HG03575 (cell line): Measurements from ENCODE around the gene LIX1.
"Not testable (repeated sequence)": the region's sequence is repeated elsewhere in the genome, so short reads cannot be mapped to it uniquely, and the experiment has no call there.

Source experiments
- ATAC-seq: cut with Tn5 transposase; IDR thresholded peaks from one replicate; pipeline ENCODE4 v1.9.1; 2021; ENCODE audit not compliant: unreplicated experiment, insufficient number of reproducible peaks, low FRiP score; ENCODE audit errors: extremely low read depth

The LIX1 gene

GRCh38 chr5:97085459-97086181 lies 56.8 kb downstream of the LIX1 start:
- no peak for ATAC-seq

DNA sequence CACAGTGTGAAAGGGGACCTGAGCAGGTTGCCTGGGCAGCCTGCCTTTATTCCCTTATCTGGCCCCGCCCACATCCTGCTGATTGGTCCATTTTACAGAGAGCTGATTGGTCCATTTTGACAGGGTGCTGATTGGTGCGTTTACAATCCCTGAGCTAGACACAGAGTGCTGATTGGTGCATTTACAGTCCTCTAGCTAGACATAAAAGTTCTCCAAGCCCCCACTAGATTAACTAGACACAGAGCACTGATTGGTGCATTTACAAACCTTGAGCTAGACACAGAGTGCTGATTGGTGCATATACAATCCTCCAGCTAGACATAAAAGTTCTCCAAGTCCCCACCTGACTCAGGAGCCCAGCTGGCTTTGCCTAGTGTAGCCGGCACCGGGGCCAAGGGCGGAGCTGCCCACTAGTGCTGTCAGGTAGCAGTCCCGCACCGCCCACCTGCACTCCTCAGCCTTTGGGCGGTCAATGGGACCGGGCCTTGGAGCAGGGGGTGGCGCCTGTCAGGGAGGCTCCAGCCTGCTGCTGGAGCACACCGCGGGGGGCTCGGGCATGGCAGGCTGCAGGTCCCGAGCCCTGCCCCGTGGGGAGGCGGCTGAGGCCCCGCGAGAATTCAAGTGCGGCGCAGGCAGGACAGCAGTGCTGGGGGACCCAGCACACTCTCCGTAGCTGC lies 57.5 kb downstream of the LIX1 start:
- ATAC-seq: not testable (repeated sequence)

- ATAC-seq: no peak
Measured at GRCh38 chr5:97078958-97079743, 63.3 kb downstream of the LIX1 start.

DNA sequence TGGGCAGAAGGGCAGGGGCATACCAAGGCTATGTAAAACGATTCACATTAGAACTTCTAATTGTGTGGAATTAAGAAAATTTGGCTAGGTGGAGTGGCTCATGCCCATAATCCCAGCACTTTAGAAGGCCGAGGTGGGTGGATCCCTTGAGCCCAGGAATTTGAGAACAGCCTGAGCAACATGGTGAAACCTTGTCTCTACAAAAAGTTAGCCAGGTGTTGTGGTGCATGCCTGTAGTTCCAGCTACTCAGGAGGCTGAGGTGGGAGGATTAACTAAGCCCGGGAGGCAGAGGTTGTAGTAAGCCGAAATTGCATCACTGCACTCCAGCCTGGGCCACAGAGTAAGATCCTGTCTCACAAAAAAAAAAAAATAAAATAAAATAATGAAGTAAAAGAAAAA lies 65.2 kb downstream of the LIX1 start:
- ATAC-seq: no peak

GRCh38 chr5:97076098-97076497 lies 66.3 kb downstream of the LIX1 start:
- ATAC-seq: no peak

DNA sequence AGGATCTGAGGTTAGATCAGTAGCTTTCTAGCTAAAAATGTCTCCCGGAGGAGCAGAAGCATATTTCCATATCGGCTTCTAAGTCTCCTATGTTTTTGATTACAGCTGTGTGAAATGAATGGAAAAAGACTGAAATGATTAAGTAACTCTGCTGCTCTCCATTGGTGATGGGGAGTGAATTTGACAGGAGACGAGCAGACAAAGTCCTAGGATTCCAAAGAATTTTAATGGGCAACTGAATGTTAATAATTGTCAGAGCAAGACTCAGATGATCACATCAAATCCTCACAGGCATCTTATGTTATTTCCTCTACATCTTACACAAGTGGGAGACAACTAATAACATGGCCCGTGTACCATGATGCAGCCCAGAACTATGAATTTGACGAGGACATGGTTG lies 66.8 kb downstream of the LIX1 start:
- no peak for ATAC-seq

GRCh38 chr5:97074859-97075489 lies 67.4 kb downstream of the LIX1 start:
- ATAC-seq: no peak

DNA sequence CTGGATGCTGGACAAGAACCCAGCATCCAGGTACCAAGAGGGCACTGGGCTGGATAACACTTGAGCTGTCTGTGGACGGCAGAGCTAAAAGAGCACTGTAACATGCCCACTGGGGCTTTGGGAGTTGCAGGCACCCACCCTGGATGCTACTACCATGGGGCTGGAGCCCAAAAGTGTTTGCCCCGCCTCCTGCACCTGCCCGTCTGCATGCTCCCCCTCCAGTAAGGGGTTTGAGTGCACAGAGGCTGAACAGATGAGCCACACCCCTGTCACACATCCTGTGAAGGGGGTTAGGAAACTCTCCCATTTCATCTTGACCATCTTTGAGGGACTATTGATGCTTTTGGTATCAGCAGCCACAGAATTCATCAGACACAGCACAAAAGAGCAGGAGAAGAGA lies 69.0 kb downstream of the LIX1 start:
- ATAC-seq: no peak

- no peak for ATAC-seq
Measured at GRCh38 chr5:97072696-97073095, 69.7 kb downstream of the LIX1 start.

DNA sequence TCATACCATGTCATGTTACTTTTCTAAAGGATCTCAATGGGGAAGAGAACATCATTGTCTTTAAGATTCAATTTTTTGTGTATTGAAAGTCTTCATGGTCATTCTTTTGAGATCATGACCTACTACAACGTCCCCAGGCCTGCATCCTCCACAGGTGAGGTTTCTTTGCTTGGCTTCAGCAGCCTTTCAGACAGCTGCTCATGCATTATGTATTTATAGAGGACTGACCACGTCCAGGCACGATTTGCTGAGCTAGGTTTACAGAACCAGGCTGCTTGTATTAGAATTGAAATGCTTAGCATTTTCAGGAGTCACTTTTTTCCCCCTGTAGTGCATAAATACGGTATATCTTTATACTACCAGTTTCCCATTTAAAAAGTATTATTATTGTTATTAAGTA lies 70.4 kb downstream of the LIX1 start:
- no peak for ATAC-seq

- ATAC-seq: no peak
Measured at GRCh38 chr5:97071101-97071500, 71.3 kb downstream of the LIX1 start.

DNA sequence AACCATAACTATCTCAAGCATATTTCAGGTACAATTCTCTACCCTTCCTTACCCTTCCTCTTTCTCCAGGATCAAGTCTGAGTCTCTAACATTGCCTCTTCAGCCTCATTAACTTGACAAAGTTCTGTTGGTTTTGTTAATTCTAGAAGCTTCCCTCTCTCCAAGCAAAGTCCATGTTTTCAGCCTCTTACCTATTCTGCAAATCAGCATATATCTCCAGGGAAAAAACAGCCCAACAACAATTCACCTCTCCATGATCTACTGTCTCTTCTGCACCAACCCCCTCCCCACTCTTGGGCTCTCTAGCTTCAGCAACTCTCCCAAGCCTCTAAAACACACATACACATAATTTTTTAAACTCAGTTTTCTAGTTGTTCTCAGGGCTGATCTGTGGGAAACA lies 72.2 kb downstream of the LIX1 start:
- ATAC-seq: no peak

- no peak for ATAC-seq
Measured at GRCh38 chr5:97067296-97067850, 75.0 kb downstream of the LIX1 start.

DNA sequence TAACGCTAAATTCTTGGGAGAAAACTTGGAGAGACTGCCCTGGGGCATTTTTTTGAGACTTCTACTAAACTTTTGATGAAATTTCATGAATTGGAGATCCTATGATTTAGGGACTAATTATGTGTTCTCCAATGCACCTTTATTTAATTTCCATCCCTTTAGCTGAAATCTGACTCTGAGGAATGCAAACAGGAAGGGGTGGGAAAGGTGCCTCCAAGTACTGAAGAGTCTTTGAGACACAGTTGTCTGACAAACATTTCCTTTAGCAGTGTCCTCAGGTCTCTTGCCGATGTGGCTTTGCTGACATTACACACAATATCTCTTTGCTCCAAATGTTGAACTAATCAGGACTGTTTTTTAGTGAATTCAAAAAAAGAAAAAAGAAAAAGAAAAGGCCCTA lies 76.9 kb downstream of the LIX1 start:
- ATAC-seq: no peak

GRCh38 chr5:97063251-97063650 lies 79.2 kb downstream of the LIX1 start:
- ATAC-seq: no peak

DNA sequence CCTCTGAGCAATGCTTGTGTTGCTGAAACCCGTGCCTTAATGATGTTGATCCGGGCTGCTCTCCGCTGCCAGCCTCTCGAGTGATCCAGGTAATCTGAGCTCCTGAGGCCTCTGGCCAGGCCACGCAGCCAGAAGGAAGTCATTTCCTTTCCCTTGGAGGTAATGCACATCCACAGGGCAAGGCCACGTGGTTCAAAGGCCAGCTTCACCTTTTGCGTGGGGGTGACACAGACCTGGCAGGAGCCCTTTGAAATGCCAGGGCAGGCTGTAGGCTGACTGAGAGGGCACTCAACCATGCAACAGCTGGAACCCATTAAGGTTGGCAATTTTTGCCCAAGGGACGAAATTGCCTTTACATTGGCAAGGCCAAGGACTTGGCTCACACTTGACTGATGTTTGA lies 80.4 kb downstream of the LIX1 start:
- ATAC-seq: no peak

DNA sequence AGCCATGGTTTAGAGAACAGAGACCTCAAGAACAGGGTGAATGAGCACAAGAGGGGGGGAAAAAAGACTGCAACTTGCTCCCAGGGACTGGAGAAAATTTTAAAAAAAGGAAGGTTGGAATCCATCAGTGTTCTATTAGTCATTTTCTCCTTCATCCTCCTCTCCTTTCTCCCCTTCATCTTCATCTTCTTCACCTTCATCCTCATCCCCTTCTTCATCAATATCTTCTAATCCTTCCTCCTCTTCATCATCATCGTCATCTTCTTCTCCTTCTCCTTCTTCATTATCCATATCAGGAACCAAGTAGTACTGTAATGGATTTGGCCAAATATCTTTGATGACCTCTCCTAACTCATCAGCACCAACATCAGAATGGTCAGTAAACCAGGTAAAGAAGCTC lies 86.1 kb downstream of the LIX1 start:
- ATAC-seq: no peak

DNA sequence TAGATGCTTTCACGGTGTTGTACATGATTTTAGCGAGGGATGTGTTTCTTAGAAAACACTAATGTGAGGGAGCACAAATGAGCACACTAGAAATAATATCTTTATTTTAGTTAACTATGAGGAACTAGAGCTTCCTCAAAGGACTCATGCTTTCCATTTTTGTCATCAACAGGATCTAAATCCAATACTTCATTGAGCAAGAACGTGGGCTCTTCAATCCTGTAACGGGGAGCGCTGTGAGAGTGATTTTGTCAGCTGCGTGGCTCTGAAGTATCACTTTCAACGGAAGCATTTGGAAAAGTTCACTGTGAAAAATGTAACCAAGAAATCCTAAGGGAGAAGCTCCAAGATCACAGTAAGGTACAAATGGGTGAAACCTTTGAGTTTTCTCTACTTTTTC lies 93.2 kb downstream of the LIX1 start:
- no peak for ATAC-seq

DNA sequence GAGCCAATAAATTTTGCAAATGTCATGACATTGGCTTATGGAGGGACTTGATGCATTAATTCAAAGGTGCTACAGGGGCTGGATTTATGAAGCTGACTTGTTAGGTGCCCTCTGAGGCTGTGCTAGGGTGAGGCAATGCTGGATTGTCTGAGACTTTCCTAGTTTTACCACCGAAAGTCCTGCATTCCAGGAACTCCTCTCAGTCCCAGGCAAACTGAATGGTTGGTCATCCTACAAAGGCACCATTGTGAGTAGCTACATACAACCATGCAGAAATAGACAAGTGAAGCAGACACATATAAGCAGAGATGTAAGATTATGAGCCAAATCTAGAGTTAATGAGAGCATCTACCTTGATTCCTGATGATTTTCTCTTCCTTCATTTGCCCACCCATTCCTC lies 95.3 kb downstream of the LIX1 start:
- no peak for ATAC-seq
